ENCODE measurements around the gene COQ3. TPM values are rescaled to one million over a fixed set of nuclear protein-coding genes. Genes with fewer than 3 reads are reported as not detected.

COQ3 gene, protein sequence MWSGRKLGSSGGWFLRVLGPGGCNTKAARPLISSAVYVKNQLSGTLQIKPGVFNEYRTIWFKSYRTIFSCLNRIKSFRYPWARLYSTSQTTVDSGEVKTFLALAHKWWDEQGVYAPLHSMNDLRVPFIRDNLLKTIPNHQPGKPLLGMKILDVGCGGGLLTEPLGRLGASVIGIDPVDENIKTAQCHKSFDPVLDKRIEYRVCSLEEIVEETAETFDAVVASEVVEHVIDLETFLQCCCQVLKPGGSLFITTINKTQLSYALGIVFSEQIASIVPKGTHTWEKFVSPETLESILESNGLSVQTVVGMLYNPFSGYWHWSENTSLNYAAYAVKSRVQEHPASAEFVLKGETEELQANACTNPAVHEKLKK
- 13.4 and 14.4 TPM in 2 replicates for total RNA-seq

DNA sequence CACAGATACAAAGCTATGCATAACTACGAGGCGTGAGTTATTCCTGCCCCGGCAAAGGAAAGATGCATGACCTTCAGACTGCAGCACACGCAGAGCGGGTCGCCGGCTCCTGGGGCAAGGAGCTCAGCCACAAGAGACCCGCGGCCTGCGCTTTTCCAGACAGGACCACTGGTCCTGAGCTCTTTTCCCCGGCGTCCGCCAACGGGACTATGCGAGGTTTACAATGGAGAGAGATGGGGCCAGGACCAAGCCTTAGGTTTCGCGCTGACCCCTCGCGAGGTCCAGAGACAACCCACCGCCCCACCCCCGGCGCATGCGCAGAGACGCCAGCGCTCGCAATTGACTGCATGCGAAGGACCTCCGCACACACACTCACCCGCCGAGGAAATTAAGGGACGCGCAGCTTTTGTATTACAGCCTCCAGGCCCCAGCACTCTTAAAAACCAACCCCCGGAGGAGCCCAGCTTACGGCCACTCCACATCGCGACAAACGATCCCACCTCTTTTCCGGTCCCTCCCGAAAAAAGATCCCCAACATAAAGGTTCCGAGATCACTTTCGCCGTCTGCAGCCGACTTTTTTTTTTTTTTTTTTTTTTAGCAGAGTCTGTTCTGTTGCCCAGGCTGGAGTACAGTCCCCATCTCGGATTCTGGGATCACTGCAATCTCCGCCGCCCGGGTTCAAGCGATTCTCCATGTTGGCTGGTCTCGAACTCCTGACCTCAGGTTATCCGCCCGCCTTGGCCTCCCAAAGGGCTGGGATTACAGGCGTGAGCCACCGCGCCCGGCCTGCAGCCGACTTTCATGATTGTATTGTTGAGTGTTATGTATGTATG, at the start of gene COQ3:
Gene COQ3, minus strand, starts transcription at position 498 of the 834 bp plus-strand sequence. Its CDS starts 16 bp downstream, at position 482.
- peak; percentile 91 for DNase-seq
- H3K9me3 Mint-ChIP-seq = no peaks in the 10 kb centered on the region
- H3K4me1 Mint-ChIP-seq = peaks cover 15% of the 10 kb centered on the region
- intact Hi-C loops (cut with micrococcal nuclease) = loop anchor here (1.0 to 2.0 kb wide), 3 partner anchors 30 to 447 kb away; partner anchors contain the start of gene FBXL4
- peak within 1 kb of the TSS; percentile 91 for H3K27ac Mint-ChIP-seq
- peaks cover 2% of the 10 kb centered on the region for H3K36me3 Mint-ChIP-seq (ENCODE audit: low read depth)
- H3K27me3 Mint-ChIP-seq = no peaks in the 10 kb centered on the region
- H3K4me3 Mint-ChIP-seq = peak within 1 kb of the TSS; percentile 96

DNA sequence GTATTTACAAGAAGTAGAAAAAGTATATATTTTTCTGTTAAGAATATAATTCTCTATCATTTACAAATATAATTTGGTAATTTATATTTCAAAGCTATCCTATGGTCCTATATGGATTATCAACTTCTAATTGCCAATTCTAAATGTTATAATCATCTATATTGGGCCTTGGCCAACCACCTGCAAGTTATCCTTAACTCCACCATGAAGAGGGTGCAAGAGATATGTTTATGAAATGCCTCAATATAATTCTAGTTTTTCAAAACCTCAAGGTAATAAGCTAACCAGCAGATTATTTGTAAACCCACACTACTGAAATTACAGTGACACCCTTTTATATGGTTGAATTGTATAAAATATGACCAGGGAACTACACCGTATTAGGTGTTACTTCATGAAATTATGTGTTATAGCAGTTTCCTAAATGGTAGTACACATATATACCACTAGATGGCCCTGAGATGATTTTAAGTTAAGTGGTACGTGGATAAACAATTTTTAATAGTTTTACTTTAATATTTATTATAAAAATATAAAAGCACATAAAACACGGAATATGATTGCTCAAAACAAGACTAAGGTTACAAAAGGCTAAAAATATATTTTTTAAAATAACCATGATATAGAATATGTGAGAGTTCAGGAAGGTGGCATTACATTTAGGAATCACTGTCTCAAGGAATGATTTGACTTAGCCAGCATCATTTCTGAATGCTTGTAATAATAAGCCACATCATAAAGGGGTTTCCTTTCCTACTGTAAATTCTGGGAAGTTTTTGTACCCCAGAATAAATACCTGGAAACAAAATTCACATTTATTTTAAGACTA, 40.9 kb upstream of the COQ3 start:
- Mint-ChIP-seq H3K36me3 (ENCODE audit: low read depth) (peaks cover 11% of the 10 kb centered on the region), H3K4me1 (no peaks in the 10 kb centered on the region), H3K27ac (no peak overlapping the region), H3K27me3 (no peaks in the 10 kb centered on the region), H3K4me3 (no peak overlapping the region), H3K9me3 (no peaks in the 10 kb centered on the region)
- intact Hi-C loops (cut with micrococcal nuclease) = no loop called here
- DNase-seq = no peak

DNA sequence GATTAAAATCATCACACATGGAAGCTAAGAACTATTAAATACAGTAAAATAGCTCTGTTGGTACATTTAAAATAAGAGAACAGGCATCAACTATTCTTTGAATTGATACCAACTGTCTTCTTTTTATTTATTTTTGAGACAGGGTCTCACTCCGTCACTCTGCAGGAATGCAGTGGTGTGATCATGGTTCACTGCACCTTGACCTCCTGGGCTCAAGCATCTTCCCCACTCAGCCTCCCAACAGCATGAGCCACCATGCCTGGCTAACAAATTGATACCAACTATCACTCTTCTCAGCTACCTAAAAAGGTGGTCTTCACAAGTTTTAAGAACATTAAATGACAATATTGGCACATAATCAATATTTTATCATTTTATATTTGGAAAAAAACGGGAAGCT, 38.9 kb upstream of the COQ3 start:
- peaks cover 3% of the 10 kb centered on the region for H3K4me1 Mint-ChIP-seq

DNA sequence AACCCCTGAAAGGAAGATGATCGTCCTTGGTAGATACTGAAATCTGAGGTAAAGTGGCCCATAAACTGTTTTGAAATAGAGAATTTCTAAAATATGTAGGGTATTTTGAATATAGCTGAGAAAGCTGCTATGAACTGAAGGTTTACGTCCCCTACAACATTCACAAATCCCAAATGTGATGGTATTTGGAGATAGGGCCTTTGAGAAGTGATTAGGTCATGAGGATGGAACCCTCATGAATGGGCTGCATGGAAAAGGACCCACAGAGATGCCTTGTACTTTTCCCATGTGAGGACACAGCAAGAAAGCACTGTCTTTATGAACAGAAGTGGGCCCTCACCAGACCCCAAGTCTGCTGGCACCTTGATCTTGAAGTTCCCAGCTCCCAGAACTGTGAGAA, 37.9 kb upstream of the COQ3 start:
- Mint-ChIP-seq H3K9me3 (no peaks in the 10 kb centered on the region), H3K27ac (no peak overlapping the region), H3K27me3 (no peaks in the 10 kb centered on the region), H3K36me3 (ENCODE audit: low read depth) (peaks cover 15% of the 10 kb centered on the region), H3K4me3 (no peak overlapping the region), H3K4me1 (peaks cover 12% of the 10 kb centered on the region)
- intact Hi-C loops (cut with micrococcal nuclease) = no loop called here
- no peak for DNase-seq

More for the DNA sequence above, 38.9 kb upstream of the COQ3 start:
- H3K27ac Mint-ChIP-seq = no peak overlapping the region
- H3K36me3 Mint-ChIP-seq (ENCODE audit: low read depth) = peaks cover 15% of the 10 kb centered on the region
- no peak overlapping the region for H3K4me3 Mint-ChIP-seq
- no peaks in the 10 kb centered on the region for H3K9me3 Mint-ChIP-seq
- intact Hi-C loops (cut with micrococcal nuclease) = no loop called here
- DNase-seq = no peak
- no peaks in the 10 kb centered on the region for H3K27me3 Mint-ChIP-seq

DNA sequence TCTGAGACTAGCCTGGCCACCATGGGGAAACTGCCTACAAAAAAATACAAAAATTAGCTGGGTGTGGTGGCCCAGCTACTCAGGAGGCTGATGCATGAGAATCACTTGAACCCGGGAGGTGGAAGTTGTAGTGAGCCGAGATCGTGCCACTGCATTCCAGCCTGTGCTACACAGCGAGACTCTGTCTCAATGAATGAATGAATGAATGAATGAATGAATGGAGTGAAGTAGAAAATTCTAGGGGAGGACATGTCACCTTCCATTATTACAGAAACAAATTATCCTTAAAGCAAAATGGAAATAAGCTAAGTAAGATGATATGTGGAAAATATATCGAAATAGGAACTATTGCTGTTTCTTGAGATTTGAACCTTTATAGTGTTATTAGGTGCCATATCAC, 34.0 kb upstream of the COQ3 start:
- no peaks in the 10 kb centered on the region for H3K27me3 Mint-ChIP-seq
- no peaks in the 10 kb centered on the region for H3K9me3 Mint-ChIP-seq
- no peak for DNase-seq
- H3K4me1 Mint-ChIP-seq = peaks cover 30% of the 10 kb centered on the region
- intact Hi-C loops (cut with micrococcal nuclease) = no loop called here
- H3K27ac Mint-ChIP-seq = peak overlapping the region; percentile 34
- H3K4me3 Mint-ChIP-seq = no peak overlapping the region
- peaks cover 24% of the 10 kb centered on the region for H3K36me3 Mint-ChIP-seq (ENCODE audit: low read depth)

DNA sequence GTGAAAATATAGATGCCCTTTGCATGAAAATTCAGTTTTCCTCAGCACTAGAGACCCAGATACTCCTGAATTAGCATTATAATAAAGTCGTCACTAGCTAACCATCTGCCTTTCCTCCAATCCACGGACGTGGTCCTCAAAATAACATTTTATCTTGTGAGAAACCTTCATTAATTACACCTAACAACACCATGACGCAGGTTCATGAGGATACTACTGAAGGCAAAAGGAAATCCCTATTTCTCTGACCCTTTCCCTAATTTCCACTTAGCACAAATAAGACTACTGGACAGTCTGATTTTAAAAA, 32.4 kb upstream of the COQ3 start:
- H3K4me1 Mint-ChIP-seq = peaks cover 39% of the 10 kb centered on the region
- no peak for DNase-seq
- intact Hi-C loops (cut with micrococcal nuclease) = no loop called here
- no peaks in the 10 kb centered on the region for H3K9me3 Mint-ChIP-seq
- H3K27ac Mint-ChIP-seq = peak overlapping the region; percentile 98
- H3K27me3 Mint-ChIP-seq = no peaks in the 10 kb centered on the region
- peak overlapping the region; percentile 89 for H3K4me3 Mint-ChIP-seq
- H3K36me3 Mint-ChIP-seq (ENCODE audit: low read depth) = peaks cover 32% of the 10 kb centered on the region

DNA sequence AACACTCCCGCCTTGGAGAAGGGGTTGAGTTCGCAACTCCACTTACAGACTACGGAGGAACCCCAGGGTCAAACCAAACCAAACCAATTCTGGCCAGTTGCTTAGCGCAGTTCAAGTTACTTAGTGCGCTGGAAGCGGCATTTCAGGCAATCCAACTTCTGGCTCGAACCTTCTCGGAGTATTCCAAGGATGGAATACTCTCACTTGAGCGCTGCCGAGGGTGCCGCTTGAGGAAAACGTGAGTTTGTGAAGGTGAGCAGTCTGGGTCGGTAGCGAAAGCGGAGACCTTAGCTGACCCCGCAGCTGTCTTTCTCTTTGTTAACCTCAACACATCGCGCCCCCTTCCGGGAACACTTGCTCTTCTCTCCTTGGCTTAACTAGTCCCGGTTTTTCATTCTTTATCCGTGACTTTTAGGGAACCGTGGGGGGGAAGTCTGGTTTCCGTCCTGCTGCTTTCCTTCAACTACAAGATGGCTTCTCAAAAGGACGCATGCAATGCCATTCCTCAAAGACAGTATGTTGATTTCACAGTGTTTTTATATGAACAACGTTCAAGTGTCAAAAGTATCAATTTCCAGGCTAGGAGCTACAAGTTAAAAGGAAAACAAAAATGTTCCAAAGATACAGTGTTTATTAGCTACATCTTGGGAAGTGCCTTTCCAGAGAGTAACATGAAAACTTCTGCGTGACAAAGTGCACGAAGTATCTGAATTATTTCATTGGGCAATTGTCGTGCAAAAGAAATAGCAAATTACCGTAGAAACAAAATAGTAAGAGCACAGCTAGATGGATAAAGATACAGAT, 31.9 kb upstream of the COQ3 start:
- intact Hi-C loops (cut with micrococcal nuclease) = loop anchor here (1.0 to 2.0 kb wide), 6 partner anchors 89 to 479 kb away; partner anchors contain the start of genes CCNC, FBXL4 and USP45
- Mint-ChIP-seq H3K4me3 (peak overlapping the region; percentile 89), H3K27ac (peak overlapping the region; percentile 98), H3K9me3 (no peaks in the 10 kb centered on the region), H3K27me3 (no peaks in the 10 kb centered on the region), H3K4me1 (peaks cover 45% of the 10 kb centered on the region), H3K36me3 (ENCODE audit: low read depth) (peaks cover 34% of the 10 kb centered on the region)
- peak; percentile 88 for DNase-seq

DNA sequence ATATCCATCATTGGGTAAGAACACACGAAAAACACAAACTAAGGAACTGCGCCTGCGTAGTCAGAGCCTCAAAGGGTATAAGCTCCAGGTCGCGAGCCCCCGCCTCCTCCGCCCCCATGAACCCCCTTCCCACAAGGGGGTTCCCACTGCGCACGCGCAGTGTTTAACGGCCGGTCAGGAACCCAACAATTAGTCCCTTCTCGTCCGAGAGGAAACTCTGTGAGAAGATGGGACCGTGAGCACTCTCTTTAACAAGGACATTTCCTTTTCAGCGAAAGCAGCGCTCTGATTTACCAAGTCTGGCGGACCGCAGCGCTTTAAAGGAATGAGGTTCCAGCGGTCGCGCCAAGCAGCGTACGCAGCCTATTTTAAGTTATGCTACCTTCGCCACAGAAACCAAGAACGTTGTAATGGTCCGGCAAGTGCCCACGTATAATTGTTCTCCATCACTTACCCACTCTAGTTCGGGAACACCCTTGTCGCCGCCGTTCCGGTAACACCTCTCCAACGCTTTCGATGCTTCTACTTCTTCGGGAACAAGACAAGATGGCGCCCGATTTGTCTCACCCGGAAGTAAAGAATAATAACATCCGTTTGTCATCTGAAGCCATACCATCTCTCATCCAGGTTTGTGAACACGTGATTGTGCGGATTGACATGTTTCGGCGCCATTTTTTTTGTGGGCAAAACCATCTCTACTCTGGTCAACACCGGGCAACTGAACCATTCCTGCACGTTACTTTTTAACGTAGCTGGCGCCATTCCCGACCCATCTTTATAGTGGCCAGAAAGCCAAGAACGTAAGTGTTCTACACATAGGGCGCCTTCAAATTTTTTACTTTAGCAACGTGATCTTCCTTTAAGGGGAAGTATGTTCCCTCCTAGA, 31.0 kb upstream of the COQ3 start, which contains the start of gene PNISR:
Gene PNISR, minus strand, starts transcription at position 548 of the 886 bp plus-strand sequence. CDS start 10,649 bp downstream, outside the sequence.
- peaks cover 32% of the 10 kb centered on the region for H3K36me3 Mint-ChIP-seq (ENCODE audit: low read depth)
- intact Hi-C loops (cut with micrococcal nuclease) = loop anchor here (1.0 to 2.0 kb wide), 7 partner anchors 32 to 478 kb away; partner anchors contain the start of genes CCNC, FBXL4 and USP45

DNA sequence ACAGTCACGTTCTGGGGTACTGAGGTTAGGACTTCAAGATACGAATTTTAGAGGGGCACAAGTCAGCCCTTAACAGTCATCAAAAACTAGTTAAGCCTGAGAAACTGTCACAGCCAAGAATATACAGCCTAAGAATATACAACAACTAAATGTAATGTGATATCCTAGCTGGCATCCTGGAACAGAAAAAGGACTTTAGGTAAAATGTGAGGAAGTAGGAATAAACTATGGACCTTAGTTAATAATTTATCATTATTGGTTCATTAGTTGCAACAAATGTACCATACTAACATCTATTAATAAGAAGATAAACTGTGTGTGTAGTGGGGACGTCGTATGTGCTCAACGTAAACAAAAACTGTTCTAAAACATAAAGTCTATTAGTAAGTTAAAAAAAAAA, 30.0 kb upstream of the COQ3 start:
- H3K27me3 Mint-ChIP-seq = no peaks in the 10 kb centered on the region
- intact Hi-C loops (cut with micrococcal nuclease) = loop anchor here (1.0 to 2.0 kb wide), 2 partner anchors 31 to 477 kb away; partner anchors contain the start of gene FBXL4
- peak overlapping the region; percentile 68 for H3K27ac Mint-ChIP-seq
- H3K9me3 Mint-ChIP-seq = no peaks in the 10 kb centered on the region
- peaks cover 47% of the 10 kb centered on the region for H3K4me1 Mint-ChIP-seq
- peaks cover 31% of the 10 kb centered on the region for H3K36me3 Mint-ChIP-seq (ENCODE audit: low read depth)
- no peak for DNase-seq
- peak overlapping the region; percentile 89 for H3K4me3 Mint-ChIP-seq

More for the DNA sequence above, 31.0 kb upstream of the COQ3 start, which contains the start of gene PNISR:
- H3K4me1 Mint-ChIP-seq = peaks cover 47% of the 10 kb centered on the region
- H3K27ac Mint-ChIP-seq = peak within 1 kb of the TSS; percentile 98
- DNase-seq = peak; percentile 96
- no peaks in the 10 kb centered on the region for H3K9me3 Mint-ChIP-seq
- peak within 1 kb of the TSS; percentile 89 for H3K4me3 Mint-ChIP-seq
- no peaks in the 10 kb centered on the region for H3K27me3 Mint-ChIP-seq

DNA sequence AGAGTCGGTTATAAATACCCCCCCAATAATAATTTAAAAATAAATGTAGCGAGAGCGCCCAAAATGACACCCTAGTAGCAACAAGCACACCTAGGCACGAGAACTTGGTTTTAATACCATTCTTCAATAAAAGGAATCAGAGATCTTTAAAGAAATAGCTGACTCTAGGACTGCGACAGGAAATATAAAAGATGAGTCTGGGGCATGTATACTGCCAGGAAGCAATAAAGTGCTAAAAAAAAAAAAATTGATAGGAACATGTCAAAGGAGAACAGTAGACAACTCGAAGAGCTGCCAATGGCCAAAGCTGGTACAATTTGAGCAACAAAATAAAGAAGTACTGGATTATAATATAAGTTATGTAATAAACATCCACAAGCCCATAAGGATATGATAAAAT, 28.9 kb upstream of the COQ3 start:
- Mint-ChIP-seq H3K27me3 (no peaks in the 10 kb centered on the region), H3K4me1 (peaks cover 48% of the 10 kb centered on the region), H3K27ac (no peak overlapping the region), H3K36me3 (ENCODE audit: low read depth) (peaks cover 28% of the 10 kb centered on the region), H3K9me3 (no peaks in the 10 kb centered on the region), H3K4me3 (peak overlapping the region; percentile 89)
- intact Hi-C loops (cut with micrococcal nuclease) = no loop called here
- DNase-seq = no peak

DNA sequence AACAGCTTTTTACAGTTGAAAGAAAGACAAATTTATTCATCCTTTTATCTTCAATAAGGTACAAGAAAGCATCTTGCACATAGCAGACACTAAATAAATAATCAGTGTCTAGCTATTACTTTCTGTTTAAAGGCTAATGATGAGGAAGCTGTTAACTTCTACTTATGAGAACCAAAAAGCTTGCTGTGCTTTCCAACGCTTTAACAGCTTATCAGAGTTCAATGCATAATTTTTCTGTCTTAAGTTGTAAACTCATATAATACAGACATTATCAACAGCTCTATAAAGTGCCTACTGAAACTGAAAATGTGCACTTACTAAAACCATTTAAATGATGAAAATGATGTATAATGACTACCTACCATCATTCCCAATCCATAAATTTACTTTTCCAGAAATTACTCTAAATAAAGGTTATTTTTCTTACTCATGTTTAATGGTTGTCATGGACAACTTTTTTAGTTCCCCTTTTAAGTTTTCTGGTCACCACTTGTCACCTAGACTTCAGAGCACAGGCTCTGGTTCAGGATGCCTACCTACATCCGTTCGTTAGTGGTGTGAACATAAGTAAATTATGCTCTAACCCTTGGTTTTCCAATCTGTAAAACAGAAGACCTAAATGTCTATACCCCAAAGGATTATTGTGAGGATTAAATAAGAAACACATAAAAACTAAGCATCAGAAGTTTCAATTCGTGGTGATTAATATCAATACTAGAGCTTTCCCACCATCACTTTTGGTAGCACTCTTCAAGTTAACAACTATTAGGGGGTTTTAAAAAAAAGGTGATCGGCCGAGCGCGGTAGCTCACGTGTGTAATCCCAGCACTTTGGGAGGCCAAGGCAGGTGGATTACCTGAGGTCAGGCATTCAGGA, 23.1 kb upstream of the COQ3 start:
- Mint-ChIP-seq H3K4me3 (no peak overlapping the region), H3K27me3 (no peaks in the 10 kb centered on the region), H3K36me3 (ENCODE audit: low read depth) (peaks cover 32% of the 10 kb centered on the region), H3K4me1 (peaks cover 29% of the 10 kb centered on the region), H3K27ac (no peak overlapping the region), H3K9me3 (no peaks in the 10 kb centered on the region)
- intact Hi-C loops (cut with micrococcal nuclease) = no loop called here
- no peak for DNase-seq

Measured in activated CD4-positive, alpha-beta T cell treated with anti-CD3 and anti-CD28 coated beads, Interleukin-2, amount 10 ng/mL, durations not matched to agents 24 days and 14 days (primary cell).